ENCODE measurements around the gene ELF4. TPM values are rescaled to one million over a fixed set of nuclear protein-coding genes. Genes with fewer than 3 reads are reported as not detected.
A peak's percentile ranks its signal among the peaks of the same experiment; 100 is the strongest.

The ELF4 gene
- total and polyA plus RNA-seq, 9 of the 15 experiments (the other 6 are each of a cell fraction or from before 2014, with no cell fraction given): 5.9 to 55.8 (median 25.2) TPM

- no peak for TF ChIP-seq RBM25 (IDR thresholded peaks at IDR 0.05; ENCODE audit: low read depth, low read length, severe bottlenecking)
- peak; percentile 83; the same call in 1 of the 2 replicates for TF ChIP-seq CTBP1 (IDR thresholded peaks at IDR 0.05; ENCODE audit: borderline replicate concordance)
- no peak for TF ChIP-seq ZNF589 (CRISPR knock-in tag; IDR thresholded peaks at IDR 0.05; ENCODE audit: low read depth)
- TF ChIP-seq CREB3L1 (IDR thresholded peaks at IDR 0.05; ENCODE audit: borderline replicate concordance, low read depth): 0 out of 2 replicates have a peak, but pooled peaks have one; percentile 41
- TF ChIP-seq DPF2 (IDR thresholded peaks at IDR 0.05): 0 out of 2 replicates have a peak, but pooled peaks have one; percentile 18
- peak; percentile 65 for TF ChIP-seq REST (IDR thresholded peaks at IDR 0.05; ENCODE audit: borderline replicate concordance)
- TF ChIP-seq REST (CRISPR knock-in tag; IDR thresholded peaks at IDR 0.05; ENCODE audit: low read depth): no peak; the same call in 1 of the 2 replicates
- no peak; the same call in 1 of the 2 replicates for TF ChIP-seq JUND (IDR thresholded peaks at IDR 0.05; ENCODE audit: borderline replicate concordance, low read depth, low read length)
- TF ChIP-seq JUND (tag; IDR thresholded peaks at IDR 0.05; ENCODE audit: borderline replicate concordance, low read depth, low read length): peak; percentile 10; the same call in 1 of the 3 replicates
- TF ChIP-seq NR2C2 (CRISPR knock-in tag; IDR thresholded peaks at IDR 0.05): no peak
- TF ChIP-seq NR2C2 (tag; IDR thresholded peaks at IDR 0.05): peak; percentile 73
- no peak for TF ChIP-seq KAT7 (CRISPR knock-in tag; IDR thresholded peaks at IDR 0.05; ENCODE audit: borderline replicate concordance)
- no peak for TF ChIP-seq ARNT (IDR thresholded peaks at IDR 0.05)
- TF ChIP-seq ZNF277 (CRISPR knock-in tag; IDR thresholded peaks at IDR 0.05; ENCODE audit: borderline replicate concordance): no peak
- no peak for TF ChIP-seq PREB (CRISPR knock-in tag; IDR thresholded peaks at IDR 0.05)
Measured at GRCh38 chrX:130082244-130083106, 27.8 kb downstream of the ELF4 start (continued).

All from K562 (cell line).